ENCODE measurements around the gene MPZL1.

GRCh38 chr1:167689567-167689920 lies 32.2 kb upstream of the MPZL1 start:
- TF ChIP-seq CTCF (conservative IDR thresholded peaks at IDR 0.05): no peak
- no peak for TF ChIP-seq ZFX (IDR thresholded peaks at IDR 0.05)

Measured in C4-2B (cell line).